Esophagus squamous epithelium (tissue), 5 donors: ENCODE measurements around the gene CDC25B. TPM values are rescaled to one million over a fixed set of nuclear protein-coding genes. Genes with fewer than 3 reads are reported as not detected.
A peak's percentile ranks its signal among the peaks of the same experiment; 100 is the strongest.

Experiments used
- DNase-seq: peaks from one replicate; lab custom pipeline; 2025; lab: John Stamatoyannopoulos, UW
- H3K27ac ChIP-seq, 4 donors: fragments of 200-600 bp; sonication (generic); one replicate each; pipeline ENCODE4 v1.5.1; 2016 to 2019; ENCODE audit warnings: mild to moderate bottlenecking in 1 of 4
- H3K27me3 ChIP-seq, 4 donors: fragments of 200-600 bp; sonication (generic); 1 replicate in 3 of 4; 2 replicates in 1 of 4; pipeline versions ENCODE4 v1.5.1 to v1.6.0; 2017 to 2021; ENCODE audit warnings: antibody characterized with exemption in 1 of 4
- H3K36me3 ChIP-seq, 3 donors: fragments of 200-600 bp; sonication (generic); one replicate each; pipeline ENCODE4 v1.5.1; 2016 to 2019
- H3K4me1 ChIP-seq, 3 donors: fragments of 200-600 bp; sonication (generic); one replicate each; pipeline ENCODE4 v1.5.1; 2017 to 2019
- H3K4me3 ChIP-seq, 4 donors: fragments of 200-600 bp; sonication (generic); 1 replicate in 3 of 4; 2 replicates in 1 of 4; pipeline ENCODE4 v1.5.1; 2016 to 2019; ENCODE audit warnings: mild to moderate bottlenecking in 2 of 4, moderate library complexity in 1 of 4
- H3K9me3 ChIP-seq, 3 donors: fragments of 200-600 bp; sonication (generic); one replicate each; pipeline ENCODE4 v1.5.1; 2016 to 2019
- POLR2A ChIP-seq, 4 donors: fragments of 450-650 bp; IDR thresholded peaks; one replicate each; pipeline ENCODE4 v1.6.1; 2017; ENCODE audit warnings: antibody characterized with exemption in 4 of 4, mild to moderate bottlenecking in 4 of 4, moderate library complexity in 3 of 4
- WGBS, 2 donors: methylation state at CpG; one replicate each; pipeline ENCODE4 v1.1.5; 2018; 5-methylcytosine and 5-hydroxymethylcytosine counted together
- intact Hi-C: fragments of 100-400 bp; cut with DNase I; formaldehyde crosslinking; loops from one replicate; pipeline ENCODE4 v1.15.0; 2022
- total RNA-seq, 4 donors: library from RNA; depleted of rRNA; stranded (reverse); fragments of >200 nt; gene quantifications; one replicate each; pipeline ENCODE4 v1.1.0, GENCODE V29; 2016
- TF ChIP-seq, protein P1 (sequence below), 6 experiments: fragments of 450-650 bp in 4 of 6; fragments of 200-600 bp in 2 of 6; sonication (generic) in 2 of 6; IDR thresholded peaks; one replicate each; pipeline ENCODE4 v1.5.1; 2016 to 2019; ENCODE audit warnings: antibody characterized with exemption in 6 of 6, mild to moderate bottlenecking in 4 of 6, moderate library complexity in 4 of 6
- donor health status: DM: yes; HTN: yes; CAD: no.

CDC25B gene
- total RNA-seq, 4 donors from 2014 or later: 15.6 to 26.2 (median 18.1) TPM

GRCh38 chr20:3794701-3795420 lies 1.2 kb upstream of the CDC25B start:
- Histone ChIP-seq H3K36me3 (peaks cover 0 to 10% (median 0%) of the 10 kb centered on the region in 3 donors), H3K27me3 (no peaks in the 10 kb centered on the region), H3K9me3 (no peaks in the 10 kb centered on the region), H3K27ac (peak overlapping the region; percentile 92 to 98 (median 97)), H3K4me3 (peak overlapping the region in 3 of 4 donors; percentile 63 to 78 (median 66)), H3K4me1 (peaks cover 32 to 55% (median 41%) of the 10 kb centered on the region in 3 donors)
- intact Hi-C loops: no loop called here
- 76 to 83% methylated on average over 7 to 15 of the region's 25 CpGs for WGBS, 2 donors
- no peak for DNase-seq
- TF ChIP-seq POLR2A (IDR thresholded peaks at IDR 0.05): no peak
- TF ChIP-seq, protein P1, sequence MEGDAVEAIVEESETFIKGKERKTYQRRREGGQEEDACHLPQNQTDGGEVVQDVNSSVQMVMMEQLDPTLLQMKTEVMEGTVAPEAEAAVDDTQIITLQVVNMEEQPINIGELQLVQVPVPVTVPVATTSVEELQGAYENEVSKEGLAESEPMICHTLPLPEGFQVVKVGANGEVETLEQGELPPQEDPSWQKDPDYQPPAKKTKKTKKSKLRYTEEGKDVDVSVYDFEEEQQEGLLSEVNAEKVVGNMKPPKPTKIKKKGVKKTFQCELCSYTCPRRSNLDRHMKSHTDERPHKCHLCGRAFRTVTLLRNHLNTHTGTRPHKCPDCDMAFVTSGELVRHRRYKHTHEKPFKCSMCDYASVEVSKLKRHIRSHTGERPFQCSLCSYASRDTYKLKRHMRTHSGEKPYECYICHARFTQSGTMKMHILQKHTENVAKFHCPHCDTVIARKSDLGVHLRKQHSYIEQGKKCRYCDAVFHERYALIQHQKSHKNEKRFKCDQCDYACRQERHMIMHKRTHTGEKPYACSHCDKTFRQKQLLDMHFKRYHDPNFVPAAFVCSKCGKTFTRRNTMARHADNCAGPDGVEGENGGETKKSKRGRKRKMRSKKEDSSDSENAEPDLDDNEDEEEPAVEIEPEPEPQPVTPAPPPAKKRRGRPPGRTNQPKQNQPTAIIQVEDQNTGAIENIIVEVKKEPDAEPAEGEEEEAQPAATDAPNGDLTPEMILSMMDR (IDR thresholded peaks at IDR 0.05): no peak

GRCh38 chr20:3796477-3797225 lies 541 bp downstream of the CDC25B start:
- Histone ChIP-seq H3K4me1 (peaks cover 41 to 73% (median 47%) of the 10 kb centered on the region in 3 donors), H3K9me3 (no peaks in the 10 kb centered on the region), H3K27me3 (no peaks in the 10 kb centered on the region), H3K36me3 (peaks cover 6 to 25% (median 17%) of the 10 kb centered on the region in 3 donors), H3K27ac (peak overlapping the region; percentile 92 to 98 (median 97)), H3K4me3 (peak overlapping the region; percentile 49 to 78 (median 64))
- no peak for DNase-seq
- intact Hi-C loops: no loop called here
- WGBS, 2 donors: 32 to 44% methylated on average over 6 of the region's 33 CpGs
- TF ChIP-seq POLR2A (IDR thresholded peaks at IDR 0.05): no peak
- TF ChIP-seq, protein P1 (IDR thresholded peaks at IDR 0.05): no peak

GRCh38 chr20:3797226-3797545 lies 1.1 kb downstream of the CDC25B start:
- Histone ChIP-seq H3K9me3 (no peaks in the 10 kb centered on the region), H3K4me1 (peaks cover 41 to 78% (median 47%) of the 10 kb centered on the region in 3 donors), H3K4me3 (peak overlapping the region; percentile 49 to 78 (median 64)), H3K27me3 (no peaks in the 10 kb centered on the region), H3K27ac (peak overlapping the region; percentile 92 to 98 (median 97)), H3K36me3 (peaks cover 9 to 30% (median 23%) of the 10 kb centered on the region in 3 donors)
- TF ChIP-seq POLR2A (IDR thresholded peaks at IDR 0.05): no peak
- TF ChIP-seq, protein P1 (IDR thresholded peaks at IDR 0.05): no peak
- DNase-seq: no peak
- intact Hi-C loops: no loop called here
- 36 to 53% methylated on average over 3 to 5 of the region's 5 CpGs for WGBS, 2 donors

- Histone ChIP-seq H3K9me3 (no peaks in the 10 kb centered on the region), H3K27me3 (no peaks in the 10 kb centered on the region), H3K27ac (peak overlapping the region; percentile 92 to 98 (median 97)), H3K4me1 (peaks cover 41 to 84% (median 47%) of the 10 kb centered on the region in 3 donors), H3K36me3 (peaks cover 9 to 36% (median 29%) of the 10 kb centered on the region in 3 donors), H3K4me3 (peak overlapping the region; percentile 49 to 78 (median 64))
- DNase-seq: no peak
- intact Hi-C loops: no loop called here
- WGBS, 2 donors: 22 to 39% methylated on average over 13 to 19 of the region's 19 CpGs
- TF ChIP-seq POLR2A (IDR thresholded peaks at IDR 0.05): no peak
- TF ChIP-seq, protein P1 (IDR thresholded peaks at IDR 0.05): no peak
Measured at GRCh38 chr20:3797592-3798372, 1.7 kb downstream of the CDC25B start.
